OCI-LY7 (cell line): Measurements from ENCODE around the gene DDHD1. TPM values are rescaled to one million over a fixed set of nuclear protein-coding genes. Genes with fewer than 3 reads are reported as not detected.

Source experiments
- BruUV-seq: library from RNA; stranded (reverse); fragments of 400-500 nt; replicated peaks from 2 replicates; lab custom pipeline; 2021; lab: Mats Ljungman, UMichigan
- CTCF ChIA-PET: fragments of 300-600 bp; sonication (Branson Sonifier 250); formaldehyde crosslinking; loops from one replicate; lab custom pipeline; 2022; ENCODE audit warnings: antibody characterized with exemption; ENCODE audit not compliant: unreplicated experiment; lab: Charles Lee
- POLR2A ChIA-PET: fragments of 300-600 bp; sonication (Branson Sonifier 250); formaldehyde crosslinking; loops from one replicate; lab custom pipeline; 2022; ENCODE audit warnings: antibody characterized with exemption; lab: Charles Lee
- DNase-seq: peaks from one replicate; pipeline ENCODE4 v3.0.0-alpha.2; 2015; ENCODE audit warnings: low spot score
- H2AFZ ChIP-seq: fragments of 200-600 bp; sonication (generic), shearing (Covaris generic); 2 replicates; pipeline ENCODE4 v1.6.1; 2014; ENCODE audit warnings: mild to moderate bottlenecking, antibody characterized with exemption, low read length, moderate library complexity
- H3K27ac ChIP-seq: fragments of 200-600 bp; sonication (generic); 2 replicates; pipeline ENCODE4 v1.5.1; 2014; ENCODE audit warnings: mixed run types, low read depth, mild to moderate bottlenecking, moderate library complexity, low read length, inconsistent platforms; ENCODE audit not compliant: poor library complexity, severe bottlenecking
- H3K36me3 ChIP-seq: fragments of 200-600 bp; sonication (generic); 2 replicates; pipeline ENCODE4 v1.6.1; 2014; ENCODE audit warnings: mild to moderate bottlenecking, antibody characterized with exemption, low read length, moderate library complexity, mixed read lengths; ENCODE audit not compliant: insufficient read depth
- H3K4me1 ChIP-seq: fragments of 200-600 bp; sonication (generic); 2 replicates; pipeline ENCODE4 v1.5.1; 2014; ENCODE audit warnings: mild to moderate bottlenecking, low read length; ENCODE audit not compliant: insufficient read depth, poor library complexity, severe bottlenecking
- H3K4me2 ChIP-seq: fragments of 200-600 bp; sonication (generic); 2 replicates; pipeline ENCODE4 v1.6.1; 2014; ENCODE audit warnings: mild to moderate bottlenecking, low read length
- H3K4me3 ChIP-seq: fragments of 200-600 bp; sonication (generic); 2 replicates; pipeline ENCODE4 v1.5.1; 2014; ENCODE audit warnings: mild to moderate bottlenecking, low read depth, low read length; ENCODE audit not compliant: poor library complexity, severe bottlenecking
- H3K79me2 ChIP-seq: fragments of 200-600 bp; sonication (generic); 2 replicates; pipeline ENCODE4 v1.6.1; 2016; ENCODE audit warnings: low read depth, mild to moderate bottlenecking, low read length, moderate library complexity, mixed read lengths; ENCODE audit not compliant: insufficient read depth
- H3K9me2 ChIP-seq: fragments of 200-600 bp; sonication (generic); 2 replicates; pipeline ENCODE4 v1.6.1; 2016; ENCODE audit warnings: mild to moderate bottlenecking, low read length, mixed read lengths; ENCODE audit not compliant: insufficient read depth
- H3K9me3 ChIP-seq: fragments of 200-600 bp; sonication (generic); 2 replicates; pipeline ENCODE4 v1.6.1; 2014; ENCODE audit warnings: mild to moderate bottlenecking, mixed run types, low read length, mixed read lengths
- H4K20me1 ChIP-seq: fragments of 200-600 bp; sonication (generic); 2 replicates; pipeline ENCODE4 v1.6.1; 2014; ENCODE audit warnings: mild to moderate bottlenecking, antibody characterized with exemption, low read length, moderate library complexity, mixed read lengths; ENCODE audit not compliant: insufficient read depth
- CTCF ChIP-seq: fragments of 200-600 bp; sonication (generic); conservative IDR thresholded peaks from 2 replicates; pipeline ENCODE4 v1.5.1; 2014; ENCODE audit warnings: mild to moderate bottlenecking, antibody characterized with exemption, low read length, moderate library complexity, mixed read lengths
- EZH2phosphoT487 ChIP-seq: fragments of 200-600 bp; sonication (generic); IDR thresholded peaks from 2 replicates; pipeline ENCODE4 v1.6.1; 2018; ENCODE audit warnings: low read depth, borderline replicate concordance, mild to moderate bottlenecking, mixed run types, antibody characterized with exemption, low read length, moderate library complexity, mixed read lengths
- intact Hi-C: fragments of 100-400 bp; cut with micrococcal nuclease; formaldehyde crosslinking; loops from one replicate; pipeline ENCODE4 v1.10.0; 2022; ENCODE audit not compliant: unreplicated experiment
- total RNA-seq, 2 experiments: library from RNA; depleted of rRNA in 1 of 2; stranded (reverse); fragments of >200 nt in 1 of 2; shearing (Covaris generic) in 1 of 2; gene quantifications; 2 replicates each; pipeline ENCODE4 v1.2.3, GENCODE V29; 2014 to 2022

The DDHD1 gene
- total RNA-seq, 2 experiments from 2014 or later, result 28.7 to 45.2 TPM

GRCh38 chr14:53047307-53048069 is 105.6 kb downstream of the DDHD1 start:
- no peak for TF ChIP-seq EZH2phosphoT487
- TF ChIP-seq CTCF, result no peak
- Histone ChIP-seq H2AFZ (no peak overlapping the region), H3K9me2 (no peaks in the 10 kb centered on the region), H3K9me3 (no peaks in the 10 kb centered on the region), H3K4me2 (no peak overlapping the region), H4K20me1 (no peaks in the 10 kb centered on the region), H3K27ac (no peak overlapping the region), H3K4me3 (no peak overlapping the region), H3K79me2 (no peaks in the 10 kb centered on the region), H3K4me1 (no peaks in the 10 kb centered on the region), H3K36me3 (peaks cover 64% of the 10 kb centered on the region)
- ChIA-PET CTCF (no interaction called here), POLR2A (interaction anchor here (0.6 kb wide), 1 partner anchor 16 kb away, joined by 4 read pairs; no protein-coding TSS in a partner anchor)
- intact Hi-C loops, result no loop called here
- BruUV-seq, result no TSS peak
- DNase-seq, result no peak

DNA sequence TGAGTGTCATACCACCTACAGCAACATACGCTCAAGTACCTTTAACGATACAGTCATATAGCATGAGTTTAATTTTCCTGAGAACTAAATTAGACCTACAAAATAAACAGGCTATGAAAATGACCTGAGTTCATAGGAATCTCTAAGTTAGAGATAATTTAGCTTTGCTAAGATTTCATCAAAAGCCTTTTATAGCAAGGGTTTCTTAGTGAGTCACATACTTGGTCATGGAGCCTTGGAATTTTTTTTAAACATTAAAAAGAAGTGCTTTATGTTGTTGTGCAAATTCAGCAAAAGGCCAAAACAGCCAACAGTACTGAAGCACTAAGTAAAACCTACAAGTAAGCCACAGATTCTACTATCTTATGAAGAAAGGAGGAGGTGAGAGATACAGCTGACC is 108.6 kb downstream of the DDHD1 start:
- TF ChIP-seq EZH2phosphoT487, result no peak
- TF ChIP-seq CTCF, result no peak
- Histone ChIP-seq H2AFZ (no peak overlapping the region), H3K4me3 (no peak overlapping the region), H3K4me2 (no peak overlapping the region), H3K36me3 (peaks cover 52% of the 10 kb centered on the region), H4K20me1 (no peaks in the 10 kb centered on the region), H3K4me1 (no peaks in the 10 kb centered on the region), H3K9me2 (no peaks in the 10 kb centered on the region), H3K9me3 (no peaks in the 10 kb centered on the region), H3K27ac (no peak overlapping the region), H3K79me2 (no peaks in the 10 kb centered on the region)
- intact Hi-C loops, result no loop called here
- BruUV-seq, result no TSS peak
- DNase-seq, result no peak
- ChIA-PET CTCF (no interaction called here), POLR2A (interaction anchor here (0.6 to 2.9 kb wide), 2 partner anchors 10 to 23 kb away, joined by 3 to 12 read pairs; no protein-coding TSS in a partner anchor)

GRCh38 chr14:53043027-53043581 is 110.0 kb downstream of the DDHD1 start:
- POLR2A ChIA-PET, result interaction anchor here (0.5 to 2.9 kb wide), 3 partner anchors 9 to 99 kb away, joined by 3 to 12 read pairs (median 3); no protein-coding TSS in a partner anchor
- no peak for DNase-seq
- Histone ChIP-seq H2AFZ (no peak overlapping the region), H3K9me2 (no peaks in the 10 kb centered on the region), H3K9me3 (no peaks in the 10 kb centered on the region), H4K20me1 (no peaks in the 10 kb centered on the region), H3K27ac (no peak overlapping the region), H3K36me3 (peaks cover 54% of the 10 kb centered on the region), H3K79me2 (no peaks in the 10 kb centered on the region), H3K4me3 (no peak overlapping the region), H3K4me2 (no peak overlapping the region), H3K4me1 (no peaks in the 10 kb centered on the region)
- CTCF ChIA-PET, result no interaction called here
- intact Hi-C loops, result no loop called here
- no peak for TF ChIP-seq EZH2phosphoT487
- no peak for TF ChIP-seq CTCF
- BruUV-seq, result no TSS peak
